ENCODE measurements around the gene SH3RF3.

GRCh38 chr2:109125593-109126500, 3.2 kb upstream of the SH3RF3 start:
- TF ChIP-seq CTCF (IDR thresholded peaks at IDR 0.05; ENCODE audit: insufficient read depth, low read depth, low read length) (no peak), EZH2 (IDR thresholded peaks at IDR 0.05; ENCODE audit: insufficient read depth, low read length) (no peak)
